Ovary (tissue), 3 donors: ENCODE data around the gene CHID1.

Experiments used
- POLR2A ChIP-seq: fragments of 450-650 bp; IDR thresholded peaks from one replicate; pipeline ENCODE4 v1.6.1; 2017; ENCODE audit warnings: antibody characterized with exemption, mild to moderate bottlenecking, moderate library complexity
- TF ChIP-seq, protein P1 (sequence below), 3 donors: fragments of 450-650 bp in 2 of 3; fragments of 200-600 bp in 1 of 3; IDR thresholded peaks; one replicate each; pipeline versions ENCODE4 v1.5.1 to v1.8.0; 2016 to 2022; ENCODE audit warnings: antibody characterized with exemption in 3 of 3, mild to moderate bottlenecking in 1 of 3
- donor health status: DM: no; HTN: no; CAD: no.

DNA sequence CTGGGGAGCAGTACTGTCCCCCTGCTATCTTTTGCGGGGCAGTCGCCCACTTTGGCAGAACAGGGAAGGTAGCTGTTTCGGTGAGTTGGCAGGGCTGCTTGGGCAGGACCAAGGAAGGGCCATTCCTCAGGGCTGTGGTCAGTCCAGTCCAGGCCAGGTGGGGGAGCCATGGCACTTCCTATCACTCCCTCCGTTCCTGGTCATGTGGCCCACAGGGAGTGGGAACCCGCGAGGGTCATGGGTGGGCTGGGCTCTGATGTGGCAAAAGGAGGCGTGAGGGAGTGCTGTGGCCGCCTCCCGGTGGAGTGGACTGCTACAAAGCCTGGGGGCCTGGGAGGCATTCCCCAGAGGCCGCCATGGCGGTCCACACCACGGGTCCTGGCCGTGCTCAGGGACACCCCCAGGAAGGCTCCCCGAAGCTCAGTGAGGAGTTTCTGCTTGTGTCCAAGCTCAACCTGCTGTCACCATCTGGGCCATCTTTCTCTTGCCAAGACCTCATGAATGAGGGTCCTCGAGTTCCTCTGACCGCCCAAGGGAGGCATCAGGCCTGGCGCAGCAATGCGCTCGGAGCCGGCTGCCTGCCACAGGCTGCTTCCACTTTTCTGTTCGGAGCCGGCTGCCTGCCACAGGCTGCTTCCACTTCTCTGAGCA is 11.9 kb downstream of the CHID1 start:
- TF ChIP-seq, protein P1, sequence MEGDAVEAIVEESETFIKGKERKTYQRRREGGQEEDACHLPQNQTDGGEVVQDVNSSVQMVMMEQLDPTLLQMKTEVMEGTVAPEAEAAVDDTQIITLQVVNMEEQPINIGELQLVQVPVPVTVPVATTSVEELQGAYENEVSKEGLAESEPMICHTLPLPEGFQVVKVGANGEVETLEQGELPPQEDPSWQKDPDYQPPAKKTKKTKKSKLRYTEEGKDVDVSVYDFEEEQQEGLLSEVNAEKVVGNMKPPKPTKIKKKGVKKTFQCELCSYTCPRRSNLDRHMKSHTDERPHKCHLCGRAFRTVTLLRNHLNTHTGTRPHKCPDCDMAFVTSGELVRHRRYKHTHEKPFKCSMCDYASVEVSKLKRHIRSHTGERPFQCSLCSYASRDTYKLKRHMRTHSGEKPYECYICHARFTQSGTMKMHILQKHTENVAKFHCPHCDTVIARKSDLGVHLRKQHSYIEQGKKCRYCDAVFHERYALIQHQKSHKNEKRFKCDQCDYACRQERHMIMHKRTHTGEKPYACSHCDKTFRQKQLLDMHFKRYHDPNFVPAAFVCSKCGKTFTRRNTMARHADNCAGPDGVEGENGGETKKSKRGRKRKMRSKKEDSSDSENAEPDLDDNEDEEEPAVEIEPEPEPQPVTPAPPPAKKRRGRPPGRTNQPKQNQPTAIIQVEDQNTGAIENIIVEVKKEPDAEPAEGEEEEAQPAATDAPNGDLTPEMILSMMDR (IDR thresholded peaks at IDR 0.05), result no peak
- TF ChIP-seq POLR2A, result no peak
